CD14-positive monocyte (primary cell): ENCODE results near the gene CD2BP2. TPM values are rescaled to one million over a fixed set of nuclear protein-coding genes. Genes with fewer than 3 reads are reported as not detected.

Source experiments
- DNase-seq, 3 donors: peaks; one replicate each; pipeline ENCODE4 v3.0.0-alpha.2; 2011 to 2022
- H2AFZ ChIP-seq: 2 replicates; pipeline ENCODE4 v1.6.0; 2012; ENCODE audit warnings: mild to moderate bottlenecking, low read depth, low read length, inconsistent platforms; ENCODE audit not compliant: insufficient read depth, poor library complexity, severe bottlenecking
- H3K27ac ChIP-seq, 2 donors: 1 replicate in 1 of 2; 2 replicates in 1 of 2; pipeline ENCODE4 v1.5.1; 2012 to 2013; ENCODE audit warnings: low read length in 2 of 2, control low read depth in 1 of 2, inconsistent platforms in 1 of 2, low read depth in 1 of 2, mild to moderate bottlenecking in 1 of 2
- H3K27me3 ChIP-seq, 2 donors: one replicate each; pipeline versions ENCODE4 v1.6.0 to v1.6.1; 2011 to 2013; ENCODE audit warnings: low read length in 2 of 2; ENCODE audit not compliant: control insufficient read depth in 2 of 2, insufficient read depth in 2 of 2
- H3K36me3 ChIP-seq, 2 donors: replicated peaks in 1 of 2; 1 replicate in 1 of 2; 2 replicates in 1 of 2; pipeline versions ENCODE4 v1.5.1 to v1.6.1; 2012 to 2013; ENCODE audit warnings: low read length in 2 of 2, control low read depth in 1 of 2, inconsistent platforms in 1 of 2, mild to moderate bottlenecking in 1 of 2; ENCODE audit not compliant: insufficient read depth in 2 of 2, control insufficient read depth in 1 of 2
- H3K4me1 ChIP-seq, 2 donors: 1 replicate in 1 of 2; 2 replicates in 1 of 2; pipeline versions ENCODE4 v1.5.1 to v1.6.1; 2012 to 2013; ENCODE audit warnings: low read length in 2 of 2, control low read depth in 1 of 2, inconsistent platforms in 1 of 2, mild to moderate bottlenecking in 1 of 2, moderate library complexity in 1 of 2; ENCODE audit not compliant: insufficient read depth in 2 of 2, control insufficient read depth in 1 of 2
- H3K4me2 ChIP-seq: replicated peaks from 2 replicates; pipeline ENCODE3; 2012; ENCODE audit warnings: low read length, moderate library complexity, mild to moderate bottlenecking; ENCODE audit not compliant: poor library complexity, severe bottlenecking; ENCODE audit errors: extremely low read depth
- H3K4me3 ChIP-seq, 3 experiments: fragments of 200-600 bp in 1 of 3; sonication (generic) in 1 of 3; replicated peaks in 1 of 3; 1 replicate in 2 of 3; 2 replicates in 1 of 3; pipeline ENCODE4 v1.5.1; 2011 to 2013; ENCODE audit warnings: low read length in 3 of 3, mild to moderate bottlenecking in 3 of 3, control low read depth in 2 of 3, low read depth in 2 of 3, inconsistent platforms in 1 of 3, moderate library complexity in 1 of 3
- H3K79me2 ChIP-seq: 2 replicates; pipeline ENCODE4 v1.6.0; 2012; ENCODE audit warnings: mild to moderate bottlenecking, control low read depth, inconsistent platforms, low read length, moderate library complexity; ENCODE audit not compliant: insufficient read depth
- H3K9ac ChIP-seq: 2 replicates; pipeline ENCODE4 v1.6.0; 2017; ENCODE audit warnings: low read length, mild to moderate bottlenecking; ENCODE audit not compliant: insufficient read depth, poor library complexity, severe bottlenecking
- H3K9me3 ChIP-seq, 2 donors: replicated peaks in 1 of 2; 1 replicate in 1 of 2; 2 replicates in 1 of 2; pipeline versions ENCODE4 v1.5.1 to v1.6.1; 2012 to 2013; ENCODE audit warnings: low read length in 2 of 2, control low read depth in 1 of 2; ENCODE audit not compliant: control insufficient read depth in 1 of 2, insufficient read depth in 1 of 2
- H4K20me1 ChIP-seq: 2 replicates; pipeline ENCODE4 v1.6.0; 2012; ENCODE audit warnings: mild to moderate bottlenecking, low read length, control low read depth, moderate library complexity; ENCODE audit not compliant: insufficient read depth
- H3K27ac Mint-ChIP-seq, 7 donors: one replicate each; pipeline ENCODE4 v1.8.0; 2020; ENCODE audit warnings: mild to moderate bottlenecking in 7 of 7, mixed read lengths in 7 of 7, moderate library complexity in 6 of 7, inconsistent platforms in 2 of 7
- H3K27me3 Mint-ChIP-seq, 3 donors: one replicate each; pipeline ENCODE4 v1.8.0; 2021 to 2022; ENCODE audit warnings: low read depth in 3 of 3, mild to moderate bottlenecking in 3 of 3, mixed read lengths in 3 of 3, moderate library complexity in 3 of 3, inconsistent platforms in 1 of 3
- H3K36me3 Mint-ChIP-seq, 2 donors: one replicate each; pipeline ENCODE4 v1.8.0; 2020; ENCODE audit warnings: mixed read lengths in 2 of 2, inconsistent platforms in 1 of 2, mild to moderate bottlenecking in 1 of 2
- H3K4me1 Mint-ChIP-seq: one replicate; pipeline ENCODE4 v1.8.0; 2020; ENCODE audit warnings: mild to moderate bottlenecking, mixed read lengths
- H3K4me3 Mint-ChIP-seq, 2 donors: one replicate each; pipeline ENCODE4 v1.8.0; 2020; ENCODE audit warnings: mild to moderate bottlenecking in 2 of 2, mixed read lengths in 2 of 2, moderate library complexity in 1 of 2
- H3K9me3 Mint-ChIP-seq, 7 donors: one replicate each; pipeline ENCODE4 v1.8.0; 2020 to 2022; ENCODE audit warnings: mixed read lengths in 7 of 7, mild to moderate bottlenecking in 6 of 7, moderate library complexity in 6 of 7, inconsistent platforms in 2 of 7
- WGBS: methylation state at CpG from one replicate; pipeline ENCODE4 v1.1.5; 2013; ENCODE audit warnings: missing lambda C conversion rate; ENCODE audit not compliant: insufficient coverage; 5-methylcytosine and 5-hydroxymethylcytosine counted together
- intact Hi-C, 2 donors: fragments of 100-400 bp; cut with micrococcal nuclease; formaldehyde crosslinking; loops; one replicate each; pipeline versions ENCODE4 v1.15.0 to v1.15.1; 2023
- polyA plus RNA-seq, 3 donors: library from polyadenylated mRNA; depleted of rRNA in 1 of 3; unstranded in 2 of 3; stranded (reverse) in 1 of 3; fragments of 300-500 nt in 2 of 3; fragments of >200 nt in 1 of 3; fragmentation: Illumina TruSeq in 2 of 3; gene quantifications; 1 replicate in 2 of 3; 2 replicates in 1 of 3; pipeline ENCODE4 v1.2.3, GENCODE V29; 2012 to 2021
- TF ChIP-seq, protein P1 (sequence below): fragments of 200-600 bp; IDR thresholded peaks from one replicate; pipeline ENCODE4 v1.8.0; 2022; ENCODE audit warnings: antibody characterized with exemption, mild to moderate bottlenecking

The CD2BP2 gene
- polyA plus RNA-seq, 3 donors, result 23.9 to 31.8 (median 31.0) TPM

DNA sequence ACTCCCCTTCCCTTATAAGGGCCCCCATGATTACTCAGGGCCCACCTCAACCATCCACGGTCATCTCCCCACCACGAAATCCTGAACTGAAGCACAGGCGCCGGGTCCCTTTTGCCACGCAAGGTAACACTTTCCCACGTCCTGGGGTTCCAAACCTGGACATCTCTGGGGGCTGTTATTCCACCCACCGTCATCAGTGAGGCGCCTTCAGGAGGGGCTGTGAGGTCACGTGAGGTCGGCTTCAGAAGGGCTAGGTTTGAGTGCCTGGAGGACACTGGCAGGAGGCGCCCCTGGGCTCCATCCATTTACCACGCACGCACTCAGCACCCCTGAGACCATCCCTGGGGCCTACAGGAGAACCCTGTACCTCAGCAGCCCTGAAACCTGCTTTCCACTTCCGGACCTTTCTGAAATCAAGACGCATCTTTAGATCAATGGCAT, 4.1 kb downstream of the CD2BP2 start:
- Mint-ChIP-seq H3K9me3 (no peaks in the 10 kb centered on the region), H3K4me3 (no peak overlapping the region), H3K4me1 (peaks cover 22% of the 10 kb centered on the region), H3K27ac (peak overlapping the region in 2 of 7 donors; percentile 70 to 83), H3K27me3 (peaks cover 0 to 1% (median 0%) of the 10 kb centered on the region in 3 donors), H3K36me3 (peaks cover 41 to 47% of the 10 kb centered on the region in 2 donors)
- H3K9me3 ChIP-seq, result no peaks in the 10 kb centered on the region
- H3K9ac ChIP-seq, result no peak overlapping the region
- peaks cover 35 to 42% of the 10 kb centered on the region in 2 donors for H3K36me3 ChIP-seq
- H3K27me3 ChIP-seq, result no peaks in the 10 kb centered on the region
- no peak overlapping the region for H2AFZ ChIP-seq
- DNase-seq, result no peak
- peaks cover 38% of the 10 kb centered on the region for H4K20me1 ChIP-seq
- H3K4me3 ChIP-seq, result no peak overlapping the region
- peaks cover 15 to 20% of the 10 kb centered on the region in 2 donors for H3K4me1 ChIP-seq
- H3K27ac ChIP-seq, result no peak overlapping the region
- intact Hi-C loops, result loop anchor here in 1 of 2 donors (10.0 kb wide), 1 partner anchor 54 kb away; the partner anchor contains the start of gene ZNF771
- 97% methylated on average over 15 of the region's 15 CpGs for WGBS
- H3K4me2 ChIP-seq, result no peak overlapping the region
- TF ChIP-seq, protein P1, sequence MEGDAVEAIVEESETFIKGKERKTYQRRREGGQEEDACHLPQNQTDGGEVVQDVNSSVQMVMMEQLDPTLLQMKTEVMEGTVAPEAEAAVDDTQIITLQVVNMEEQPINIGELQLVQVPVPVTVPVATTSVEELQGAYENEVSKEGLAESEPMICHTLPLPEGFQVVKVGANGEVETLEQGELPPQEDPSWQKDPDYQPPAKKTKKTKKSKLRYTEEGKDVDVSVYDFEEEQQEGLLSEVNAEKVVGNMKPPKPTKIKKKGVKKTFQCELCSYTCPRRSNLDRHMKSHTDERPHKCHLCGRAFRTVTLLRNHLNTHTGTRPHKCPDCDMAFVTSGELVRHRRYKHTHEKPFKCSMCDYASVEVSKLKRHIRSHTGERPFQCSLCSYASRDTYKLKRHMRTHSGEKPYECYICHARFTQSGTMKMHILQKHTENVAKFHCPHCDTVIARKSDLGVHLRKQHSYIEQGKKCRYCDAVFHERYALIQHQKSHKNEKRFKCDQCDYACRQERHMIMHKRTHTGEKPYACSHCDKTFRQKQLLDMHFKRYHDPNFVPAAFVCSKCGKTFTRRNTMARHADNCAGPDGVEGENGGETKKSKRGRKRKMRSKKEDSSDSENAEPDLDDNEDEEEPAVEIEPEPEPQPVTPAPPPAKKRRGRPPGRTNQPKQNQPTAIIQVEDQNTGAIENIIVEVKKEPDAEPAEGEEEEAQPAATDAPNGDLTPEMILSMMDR, result no peak
- H3K79me2 ChIP-seq, result peaks cover 38% of the 10 kb centered on the region

DNA sequence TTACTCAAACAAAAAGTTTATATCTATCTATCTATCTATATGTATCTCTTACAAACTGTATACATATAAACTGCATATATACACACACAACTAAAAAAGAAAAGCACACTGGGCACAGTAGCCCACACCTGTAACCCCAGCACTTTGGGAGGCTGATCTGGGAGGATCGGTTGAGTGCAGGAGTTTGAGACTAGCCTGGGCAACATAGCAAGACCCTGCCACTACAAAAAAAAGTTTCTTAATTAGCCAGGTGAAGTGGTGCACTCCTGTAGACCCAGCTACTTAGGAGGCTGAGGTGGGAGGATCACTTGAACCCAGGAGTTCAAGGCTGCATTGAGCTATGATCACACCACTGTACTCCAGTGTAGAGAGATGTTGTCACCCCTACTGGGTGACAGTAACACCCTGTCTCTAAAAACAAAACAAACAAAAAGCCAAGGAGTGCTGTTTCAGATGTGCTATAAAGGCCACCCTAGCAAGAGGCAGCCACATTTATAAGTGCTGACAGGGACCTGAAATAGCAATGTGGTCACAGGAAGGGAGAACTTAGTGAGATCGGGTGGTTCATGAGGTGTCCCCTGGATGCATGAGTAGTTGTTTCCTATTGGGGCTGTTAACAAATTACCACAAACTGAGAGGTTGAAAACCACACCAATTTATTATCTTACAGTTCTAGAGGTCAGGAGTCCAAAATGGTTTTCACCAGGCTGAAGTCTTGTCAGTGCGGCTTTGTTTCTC, 4.8 kb downstream of the CD2BP2 start:
- intact Hi-C loops, result loop anchor here in 1 of 2 donors (10.0 kb wide), 1 partner anchor 54 kb away; the partner anchor contains the start of gene ZNF771
- no peak for DNase-seq
- H3K36me3 Mint-ChIP-seq, result peaks cover 43 to 47% of the 10 kb centered on the region in 2 donors
- WGBS, result 100% methylated on average over 1 of the region's 3 CpGs
- H3K36me3 ChIP-seq, result peaks cover 35 to 42% of the 10 kb centered on the region in 2 donors
- peaks cover 35% of the 10 kb centered on the region for H3K79me2 ChIP-seq
- H3K27me3 Mint-ChIP-seq, result no peaks in the 10 kb centered on the region
- H3K4me3 Mint-ChIP-seq, result no peak overlapping the region
- H2AFZ ChIP-seq, result no peak overlapping the region
- peaks cover 38% of the 10 kb centered on the region for H4K20me1 ChIP-seq
- peak overlapping the region in 2 of 7 donors; percentile 70 to 83 for H3K27ac Mint-ChIP-seq
- peak overlapping the region in 1 of 2 donors; percentile 26 for H3K27ac ChIP-seq
- H3K9me3 ChIP-seq, result no peaks in the 10 kb centered on the region
- no peaks in the 10 kb centered on the region for H3K9me3 Mint-ChIP-seq
- H3K4me1 Mint-ChIP-seq, result peaks cover 19% of the 10 kb centered on the region
- H3K9ac ChIP-seq, result no peak overlapping the region
- TF ChIP-seq, protein P1, result no peak
- no peak overlapping the region for H3K4me2 ChIP-seq
- H3K27me3 ChIP-seq, result no peaks in the 10 kb centered on the region
- peaks cover 10 to 13% of the 10 kb centered on the region in 2 donors for H3K4me1 ChIP-seq
- H3K4me3 ChIP-seq, result no peak overlapping the region
